CD8-positive, alpha-beta memory T cell (primary cell): Measurements from ENCODE around the gene TREH. TPM values are rescaled to one million over a fixed set of nuclear protein-coding genes. Genes with fewer than 3 reads are reported as not detected.

Experiments
- CTCF ChIA-PET: fragments of 350-600 bp; sonication (Branson Sonifier 250); formaldehyde crosslinking; loops from one replicate; lab custom pipeline; 2021; ENCODE audit warnings: antibody characterized with exemption; lab: Charles Lee
- POLR2A ChIA-PET: fragments of 350-600 bp; sonication (Branson Sonifier 250); formaldehyde crosslinking; loops from one replicate; lab custom pipeline; 2021; ENCODE audit warnings: antibody characterized with exemption; lab: Charles Lee
- DNase-seq, 5 donors: peaks; one replicate each; pipeline versions ENCODE4 v3.0.0 to v3.0.0-alpha.2; 2020 to 2022; ENCODE audit warnings: mixed read lengths in 1 of 5
- H3K27ac ChIP-seq: one replicate; pipeline ENCODE4 v1.7.0; 2013; ENCODE audit warnings: low read depth, mild to moderate bottlenecking, low read length, moderate library complexity
- H3K27me3 ChIP-seq: 2 replicates; pipeline ENCODE4 v1.7.0; 2013; ENCODE audit warnings: low read length, mild to moderate bottlenecking; ENCODE audit not compliant: insufficient read depth, poor library complexity, severe bottlenecking
- H3K36me3 ChIP-seq: 2 replicates; pipeline ENCODE4 v1.7.0; 2013; ENCODE audit warnings: mild to moderate bottlenecking, low read length, moderate library complexity; ENCODE audit not compliant: insufficient read depth
- H3K4me1 ChIP-seq: 2 replicates; pipeline ENCODE4 v1.7.0; 2013; ENCODE audit warnings: mild to moderate bottlenecking, low read length, moderate library complexity; ENCODE audit not compliant: insufficient read depth
- H3K4me3 ChIP-seq: 2 replicates; pipeline ENCODE4 v1.7.0; 2013; ENCODE audit warnings: mild to moderate bottlenecking, low read length
- H3K9me3 ChIP-seq: 2 replicates; pipeline ENCODE4 v1.7.0; 2013; ENCODE audit warnings: mild to moderate bottlenecking, low read length
- H3K27ac Mint-ChIP-seq, 8 donors: one replicate each; pipeline ENCODE4 v1.8.0; 2020 to 2021; ENCODE audit warnings: mixed read lengths in 8 of 8, mild to moderate bottlenecking in 6 of 8, inconsistent platforms in 3 of 8, moderate library complexity in 3 of 8
- H3K27me3 Mint-ChIP-seq, 2 donors: one replicate each; pipeline ENCODE4 v1.8.0; 2020 to 2021; ENCODE audit warnings: mixed read lengths in 2 of 2, mild to moderate bottlenecking in 1 of 2, moderate library complexity in 1 of 2
- H3K36me3 Mint-ChIP-seq, 3 donors: one replicate each; pipeline ENCODE4 v1.8.0; 2020 to 2021; ENCODE audit warnings: mixed read lengths in 3 of 3, inconsistent platforms in 1 of 3, mild to moderate bottlenecking in 1 of 3
- H3K4me1 Mint-ChIP-seq, 3 donors: one replicate each; pipeline ENCODE4 v1.8.0; 2020 to 2021; ENCODE audit warnings: mixed read lengths in 3 of 3, inconsistent platforms in 1 of 3, mild to moderate bottlenecking in 1 of 3
- H3K4me3 Mint-ChIP-seq, 7 donors: one replicate each; pipeline ENCODE4 v1.8.0; 2020 to 2021; ENCODE audit warnings: mixed read lengths in 7 of 7, mild to moderate bottlenecking in 6 of 7, moderate library complexity in 4 of 7, inconsistent platforms in 2 of 7
- H3K9me3 Mint-ChIP-seq, 5 donors: one replicate each; pipeline ENCODE4 v1.8.0; 2020 to 2022; ENCODE audit warnings: mixed read lengths in 5 of 5, mild to moderate bottlenecking in 3 of 5, moderate library complexity in 2 of 5, inconsistent platforms in 1 of 5
- polyA plus RNA-seq: library from polyadenylated mRNA; unstranded; fragments of 300-500 nt; fragmentation: Illumina TruSeq; gene quantifications from one replicate; pipeline ENCODE4 v1.2.3, GENCODE V29; 2021
- total RNA-seq, 2 experiments: library from RNA; stranded (reverse); gene quantifications; one replicate each; pipeline ENCODE4 v1.2.3, GENCODE V29; 2021

The TREH gene
- total and polyA plus RNA-seq, 3 experiments from 2014 or later, result not detected

DNA sequence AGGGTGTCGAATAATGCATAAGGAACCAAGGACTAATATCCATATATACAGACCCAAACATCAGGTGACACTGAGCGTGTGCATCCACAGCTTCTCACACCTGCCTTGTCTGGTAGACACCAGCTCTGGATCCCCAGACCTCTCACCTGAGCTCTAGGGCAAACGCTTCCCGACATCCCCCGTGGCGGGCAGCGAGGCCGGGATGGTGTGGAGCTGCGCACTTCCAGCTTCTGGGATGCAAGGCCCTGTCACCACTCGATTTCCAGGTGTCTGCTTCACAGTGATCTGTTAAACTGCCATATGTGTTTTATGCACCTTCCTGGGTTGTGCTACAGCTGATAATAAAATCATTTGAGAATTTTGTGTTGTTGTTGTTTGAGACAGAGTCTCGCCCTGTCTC is 15.3 kb upstream of the TREH start:
- H3K36me3 Mint-ChIP-seq, result no peaks in the 10 kb centered on the region
- Histone ChIP-seq H3K4me1 (peaks cover 89% of the 10 kb centered on the region), H3K9me3 (no peaks in the 10 kb centered on the region), H3K36me3 (no peaks in the 10 kb centered on the region), H3K27ac (no peak overlapping the region), H3K4me3 (no peak overlapping the region), H3K27me3 (no peaks in the 10 kb centered on the region)
- ChIA-PET CTCF (interaction anchor here (1.2 to 4.7 kb wide), 4 partner anchors 8 to 236 kb away, joined by 3 to 33 read pairs (median 5); no protein-coding TSS in a partner anchor), POLR2A (interaction anchor here (0.7 to 2.1 kb wide), 3 partner anchors 9 to 96 kb away, joined by 9 to 10 read pairs (median 9); partner anchors contain the start of gene DDX6)
- no peaks in the 10 kb centered on the region for H3K9me3 Mint-ChIP-seq
- no peak overlapping the region for H3K4me3 Mint-ChIP-seq
- peaks cover 0 to 5% of the 10 kb centered on the region in 2 donors for H3K27me3 Mint-ChIP-seq
- peaks cover 66 to 91% (median 84%) of the 10 kb centered on the region in 3 donors for H3K4me1 Mint-ChIP-seq
- DNase-seq, result no peak
- H3K27ac Mint-ChIP-seq, result peak overlapping the region in 7 of 8 donors; percentile 37 to 93 (median 62)

- H3K9me3 Mint-ChIP-seq, result no peaks in the 10 kb centered on the region
- H3K36me3 Mint-ChIP-seq, result no peaks in the 10 kb centered on the region
- no peak overlapping the region for H3K4me3 Mint-ChIP-seq
- H3K27me3 ChIP-seq, result no peaks in the 10 kb centered on the region
- peaks cover 0 to 5% of the 10 kb centered on the region in 2 donors for H3K27me3 Mint-ChIP-seq
- CTCF ChIA-PET, result interaction anchor here (0.8 to 5.5 kb wide), 6 partner anchors 8 to 201 kb away, joined by 3 to 122 read pairs (median 3); partner anchors contain the start of gene DDX6
- no peaks in the 10 kb centered on the region for H3K9me3 ChIP-seq
- no peak overlapping the region for H3K4me3 ChIP-seq
- no peaks in the 10 kb centered on the region for H3K36me3 ChIP-seq
- peak overlapping the region in 7 of 8 donors; percentile 60 to 93 (median 81) for H3K27ac Mint-ChIP-seq
- peak in 1 of 5 donors; percentile 13 for DNase-seq
- POLR2A ChIA-PET, result interaction anchor here (0.5 to 2.5 kb wide), 5 partner anchors 9 to 236 kb away, joined by 3 to 25 read pairs (median 4); partner anchors contain the start of gene DDX6
- peaks cover 61 to 86% (median 78%) of the 10 kb centered on the region in 3 donors for H3K4me1 Mint-ChIP-seq
- peaks cover 83% of the 10 kb centered on the region for H3K4me1 ChIP-seq
- H3K27ac ChIP-seq, result no peak overlapping the region
Observed at GRCh38 chr11:118694185-118694584, 14.7 kb upstream of the TREH start.

DNA sequence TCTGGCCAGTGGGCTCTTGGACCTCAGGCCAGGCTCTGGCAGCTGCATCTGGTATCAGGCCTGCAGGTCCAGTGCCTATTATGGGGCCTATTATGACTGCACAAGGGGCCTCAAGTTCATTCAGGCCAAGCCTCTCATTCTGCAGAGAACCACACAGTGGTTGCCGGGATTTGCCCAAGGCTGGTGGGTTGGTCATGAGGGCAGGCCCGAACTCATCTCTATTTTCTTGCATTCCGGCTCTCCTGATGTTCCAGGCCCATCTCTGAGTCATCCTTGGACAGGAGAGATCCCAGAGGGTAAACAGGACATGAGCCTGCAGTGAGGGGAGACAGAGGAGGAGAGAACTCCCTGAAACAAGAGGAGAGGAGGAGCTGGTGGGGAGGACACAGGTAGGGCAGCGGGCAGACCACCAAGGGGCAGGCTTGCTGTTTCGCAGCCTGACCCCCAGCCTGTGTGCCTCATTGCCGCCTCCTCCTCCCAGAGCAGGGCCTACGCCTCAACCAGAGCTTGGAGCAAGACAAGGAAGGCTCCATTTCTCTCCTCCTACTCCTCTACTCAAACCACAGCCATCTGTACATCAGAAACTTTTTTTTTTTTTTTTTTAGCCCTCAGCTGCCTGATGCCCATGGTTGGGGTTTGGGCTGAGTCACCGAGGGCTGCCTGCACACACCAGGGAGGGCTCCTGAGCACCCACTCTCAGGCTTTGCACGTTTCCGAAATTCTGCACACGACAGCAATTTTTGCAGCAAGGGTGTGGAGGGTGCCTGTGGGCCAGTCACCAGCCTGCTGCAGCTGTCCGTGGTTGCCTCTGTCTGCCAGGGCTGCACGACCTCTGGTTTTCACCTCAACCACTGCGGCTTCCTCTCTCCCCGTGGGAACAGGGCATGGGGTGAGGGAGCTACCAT is 12.7 kb upstream of the TREH start:
- Histone ChIP-seq H3K27ac (no peak overlapping the region), H3K4me3 (peak overlapping the region; percentile 7), H3K9me3 (no peaks in the 10 kb centered on the region), H3K27me3 (no peaks in the 10 kb centered on the region), H3K36me3 (no peaks in the 10 kb centered on the region), H3K4me1 (peaks cover 65% of the 10 kb centered on the region)
- Mint-ChIP-seq H3K27ac (peak overlapping the region; percentile 75 to 93 (median 81)), H3K27me3 (peaks cover 0 to 5% of the 10 kb centered on the region in 2 donors), H3K4me3 (peak overlapping the region; percentile 50 to 85 (median 66)), H3K36me3 (no peaks in the 10 kb centered on the region), H3K9me3 (no peaks in the 10 kb centered on the region), H3K4me1 (peaks cover 60 to 76% (median 75%) of the 10 kb centered on the region in 3 donors)
- ChIA-PET CTCF (interaction anchor here (0.7 to 5.5 kb wide), 16 partner anchors 8 to 243 kb away, joined by 3 to 122 read pairs (median 4); partner anchors contain the start of genes BCL9L and DDX6), POLR2A (interaction anchor here (0.5 to 3.8 kb wide), 15 partner anchors 9 to 730 kb away, joined by 3 to 26 read pairs (median 5); partner anchors contain the start of gene DDX6)
- DNase-seq, result peak; percentile 49 to 91 (median 64)

DNA sequence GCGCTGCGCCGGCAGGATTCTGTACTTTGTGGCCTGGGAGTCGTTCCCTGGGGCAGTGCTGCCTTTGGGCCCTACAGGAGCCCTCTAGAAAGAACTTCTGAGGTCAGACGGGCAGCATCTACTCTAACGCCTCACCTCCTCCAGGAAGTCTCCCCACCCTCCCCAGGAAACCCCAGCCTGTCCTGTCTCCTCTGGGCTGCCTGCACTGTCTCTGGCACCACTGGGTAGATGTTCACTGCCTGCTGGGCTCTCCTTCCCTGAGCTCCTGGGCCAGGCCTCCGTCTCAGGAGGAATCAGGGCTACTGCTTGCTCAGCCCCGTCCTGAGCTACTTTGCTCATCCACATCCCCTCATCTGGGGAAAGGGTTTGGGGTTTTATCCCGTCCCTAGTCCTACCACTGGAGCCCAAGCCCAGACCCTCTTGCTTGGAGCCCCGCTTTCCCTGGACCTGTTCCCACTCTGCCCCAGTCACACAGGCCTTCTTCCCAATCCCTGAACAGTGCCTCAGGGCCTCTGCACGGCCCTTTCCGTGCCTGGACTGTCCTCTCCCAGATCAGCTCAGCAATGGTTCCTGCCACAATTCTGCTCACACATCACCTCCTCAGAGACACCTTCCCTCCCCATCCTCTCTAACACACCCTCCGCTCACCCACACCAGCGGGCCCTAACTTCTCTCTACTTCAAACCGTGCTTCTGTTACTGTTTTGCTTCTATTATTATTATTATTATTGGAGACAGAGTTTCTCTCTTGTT is 11.3 kb upstream of the TREH start:
- Histone ChIP-seq H3K4me1 (peaks cover 54% of the 10 kb centered on the region), H3K4me3 (no peak overlapping the region), H3K36me3 (no peaks in the 10 kb centered on the region), H3K27ac (no peak overlapping the region), H3K27me3 (no peaks in the 10 kb centered on the region), H3K9me3 (no peaks in the 10 kb centered on the region)
- Mint-ChIP-seq H3K4me1 (peaks cover 54 to 62% (median 61%) of the 10 kb centered on the region in 3 donors), H3K36me3 (no peaks in the 10 kb centered on the region), H3K27ac (peak overlapping the region in 7 of 8 donors; percentile 49 to 98 (median 79)), H3K4me3 (peak overlapping the region in 6 of 7 donors; percentile 49 to 90 (median 68)), H3K9me3 (no peaks in the 10 kb centered on the region), H3K27me3 (peaks cover 0 to 5% of the 10 kb centered on the region in 2 donors)
- CTCF ChIA-PET, result interaction anchor here (0.6 to 5.5 kb wide), 27 partner anchors 9 to 267 kb away, joined by 3 to 122 read pairs (median 6); partner anchors contain the start of genes DDX6 and UPK2
- no peak for DNase-seq
- POLR2A ChIA-PET, result interaction anchor here (0.6 to 3.8 kb wide), 4 partner anchors 14 to 239 kb away, joined by 3 to 26 read pairs (median 8); partner anchors contain the start of gene DDX6

DNA sequence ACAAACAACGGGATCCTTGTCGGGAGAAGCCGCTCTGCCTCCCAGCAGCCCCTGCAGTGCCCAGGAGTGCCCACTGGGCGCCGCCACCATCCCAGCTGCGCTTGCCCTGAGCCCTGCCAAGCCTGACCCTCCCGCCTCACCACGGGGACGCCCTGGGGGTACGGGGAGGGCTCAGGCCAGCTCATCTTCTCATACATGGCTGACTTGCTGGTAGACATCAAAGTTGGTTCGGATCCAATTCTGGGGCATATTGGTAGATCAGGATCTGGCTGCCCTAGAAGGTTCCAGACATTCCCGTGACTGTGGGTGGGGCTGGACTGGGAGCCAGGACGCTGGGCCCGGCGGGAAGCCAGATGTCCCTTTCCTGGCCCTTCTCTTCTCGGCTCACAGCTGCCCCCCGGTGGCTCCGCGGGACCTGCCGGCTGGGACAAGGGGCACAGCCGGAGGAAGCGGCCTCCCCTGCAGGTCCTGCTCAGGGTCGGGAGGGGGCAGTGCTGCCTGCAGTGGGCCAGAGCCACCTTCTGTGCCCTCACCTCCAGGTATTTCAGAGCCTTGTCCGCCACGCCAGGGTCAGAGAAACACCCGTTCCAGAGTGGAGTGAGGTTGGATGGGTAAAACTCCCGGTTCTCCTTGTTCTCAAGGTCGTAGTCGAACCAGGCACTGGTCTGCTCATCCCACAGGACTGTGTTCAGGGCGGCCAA is 10.6 kb upstream of the TREH start:
- Mint-ChIP-seq H3K4me1 (peaks cover 50 to 56% (median 56%) of the 10 kb centered on the region in 3 donors), H3K36me3 (no peaks in the 10 kb centered on the region), H3K27me3 (peaks cover 0 to 5% of the 10 kb centered on the region in 2 donors), H3K4me3 (peak overlapping the region; percentile 18 to 90 (median 68)), H3K27ac (peak overlapping the region in 7 of 8 donors; percentile 42 to 98 (median 79)), H3K9me3 (no peaks in the 10 kb centered on the region)
- Histone ChIP-seq H3K4me3 (peak overlapping the region; percentile 71), H3K4me1 (peaks cover 48% of the 10 kb centered on the region), H3K27ac (no peak overlapping the region), H3K27me3 (peaks cover 4% of the 10 kb centered on the region), H3K9me3 (no peaks in the 10 kb centered on the region), H3K36me3 (no peaks in the 10 kb centered on the region)
- ChIA-PET CTCF (interaction anchor here (0.7 to 5.5 kb wide), 53 partner anchors 9 to 308 kb away, joined by 3 to 122 read pairs (median 5); partner anchors contain the start of genes BCL9L, CENATAC, DDX6 and UPK2), POLR2A (interaction anchor here (0.6 to 3.8 kb wide), 5 partner anchors 15 to 266 kb away, joined by 3 to 26 read pairs (median 3); partner anchors contain the start of genes DDX6 and UPK2)
- DNase-seq, result peak; percentile 69 to 89 (median 82)

- Mint-ChIP-seq H3K27me3 (peaks cover 0 to 6% of the 10 kb centered on the region in 2 donors), H3K9me3 (no peaks in the 10 kb centered on the region), H3K36me3 (no peaks in the 10 kb centered on the region), H3K27ac (no peak overlapping the region), H3K4me1 (peaks cover 44 to 51% (median 50%) of the 10 kb centered on the region in 3 donors), H3K4me3 (no peak overlapping the region)
- H3K36me3 ChIP-seq, result no peaks in the 10 kb centered on the region
- no peak overlapping the region for H3K27ac ChIP-seq
- peaks cover 42% of the 10 kb centered on the region for H3K4me1 ChIP-seq
- ChIA-PET POLR2A (interaction anchor here (1.0 to 3.8 kb wide), 5 partner anchors 16 to 267 kb away, joined by 3 to 26 read pairs (median 7); partner anchors contain the start of genes DDX6 and UPK2), CTCF (interaction anchor here (0.7 to 5.5 kb wide), 53 partner anchors 9 to 308 kb away, joined by 3 to 122 read pairs (median 5); partner anchors contain the start of genes BCL9L, CENATAC, DDX6 and UPK2)
- H3K4me3 ChIP-seq, result no peak overlapping the region
- H3K27me3 ChIP-seq, result peaks cover 4% of the 10 kb centered on the region
- H3K9me3 ChIP-seq, result no peaks in the 10 kb centered on the region
- no peak for DNase-seq
Observed at GRCh38 chr11:118689503-118689851, 10.0 kb upstream of the TREH start.
